ENCODE results near the gene CLASP1. TPM values are rescaled to one million over a fixed set of nuclear protein-coding genes. Genes with fewer than 3 reads are reported as not detected.
"Not testable (repeated sequence)": the region's sequence is repeated elsewhere in the genome, so short reads cannot be mapped to it uniquely, and the experiment has no call there.

Gene CLASP1
- polyA plus RNA-seq, 3 donors from 2014 or later: 7.4 to 46.8 (median 22.0) TPM

DNA sequence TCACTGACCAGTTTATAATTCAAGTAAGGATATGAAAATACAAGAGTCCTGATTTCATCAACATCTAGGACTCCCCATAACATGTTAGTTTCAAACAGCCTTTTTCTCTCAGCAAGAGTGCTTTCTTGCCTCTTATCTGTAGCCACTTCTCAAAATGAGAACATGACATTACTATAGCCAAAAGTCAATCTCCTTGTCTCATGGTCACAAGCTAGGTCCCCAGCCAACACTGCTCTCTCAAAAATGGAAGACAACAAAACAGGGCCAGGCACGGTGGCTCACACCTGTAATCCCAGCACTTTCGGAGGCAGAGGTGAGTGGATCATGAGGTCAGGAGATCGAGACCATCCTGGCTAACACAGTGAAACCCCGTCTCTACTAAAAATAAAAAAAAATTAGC is 15.8 kb downstream of the CLASP1 start:
- no peak overlapping the region for H3K4me3 Mint-ChIP-seq
- no peaks in the 10 kb centered on the region for H3K9me3 Mint-ChIP-seq
- H3K27me3 Mint-ChIP-seq (ENCODE audit: low read depth in 3 of 3): no peaks in the 10 kb centered on the region
- DNase-seq: no peak
- peak overlapping the region in 3 of 6 donors; percentile 31 to 43 (median 37) for H3K27ac Mint-ChIP-seq
- peaks cover 39 to 55% of the 10 kb centered on the region in 2 donors for H3K4me1 Mint-ChIP-seq
- peaks cover 0 to 8% (median 0%) of the 10 kb centered on the region in 3 donors for H3K36me3 Mint-ChIP-seq

DNA sequence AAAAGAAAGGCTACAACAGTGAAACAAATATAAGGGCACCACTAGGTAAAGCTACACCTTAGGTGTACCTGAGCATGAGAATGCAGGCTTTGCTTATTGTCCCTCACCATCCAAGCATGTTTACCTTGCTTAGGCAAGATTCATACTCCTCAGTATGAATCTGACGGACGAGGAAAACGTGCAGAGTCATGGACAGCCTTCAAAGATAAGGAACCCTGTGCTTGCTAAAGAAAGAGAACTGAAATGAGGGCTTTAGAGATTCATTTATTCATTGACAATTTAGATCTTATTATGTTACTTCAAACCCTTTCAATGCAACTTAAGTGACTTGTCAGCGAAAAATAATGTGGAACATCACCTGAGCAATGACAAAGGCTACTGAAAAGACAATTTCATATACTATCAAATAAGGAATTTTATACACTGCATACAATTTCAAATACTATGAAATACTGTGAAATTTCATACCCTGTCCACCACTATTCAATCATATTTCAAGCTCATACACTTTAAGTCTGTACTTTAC is 21.7 kb downstream of the CLASP1 start:
- H3K4me3 Mint-ChIP-seq: no peak overlapping the region
- H3K27ac Mint-ChIP-seq: peak overlapping the region in 1 of 6 donors; percentile 29
- no peak for DNase-seq
- H3K9me3 Mint-ChIP-seq: no peaks in the 10 kb centered on the region
- H3K4me1 Mint-ChIP-seq: peaks cover 20 to 49% of the 10 kb centered on the region in 2 donors
- no peaks in the 10 kb centered on the region for H3K27me3 Mint-ChIP-seq (ENCODE audit: low read depth in 3 of 3)
- H3K36me3 Mint-ChIP-seq: no peaks in the 10 kb centered on the region

DNA sequence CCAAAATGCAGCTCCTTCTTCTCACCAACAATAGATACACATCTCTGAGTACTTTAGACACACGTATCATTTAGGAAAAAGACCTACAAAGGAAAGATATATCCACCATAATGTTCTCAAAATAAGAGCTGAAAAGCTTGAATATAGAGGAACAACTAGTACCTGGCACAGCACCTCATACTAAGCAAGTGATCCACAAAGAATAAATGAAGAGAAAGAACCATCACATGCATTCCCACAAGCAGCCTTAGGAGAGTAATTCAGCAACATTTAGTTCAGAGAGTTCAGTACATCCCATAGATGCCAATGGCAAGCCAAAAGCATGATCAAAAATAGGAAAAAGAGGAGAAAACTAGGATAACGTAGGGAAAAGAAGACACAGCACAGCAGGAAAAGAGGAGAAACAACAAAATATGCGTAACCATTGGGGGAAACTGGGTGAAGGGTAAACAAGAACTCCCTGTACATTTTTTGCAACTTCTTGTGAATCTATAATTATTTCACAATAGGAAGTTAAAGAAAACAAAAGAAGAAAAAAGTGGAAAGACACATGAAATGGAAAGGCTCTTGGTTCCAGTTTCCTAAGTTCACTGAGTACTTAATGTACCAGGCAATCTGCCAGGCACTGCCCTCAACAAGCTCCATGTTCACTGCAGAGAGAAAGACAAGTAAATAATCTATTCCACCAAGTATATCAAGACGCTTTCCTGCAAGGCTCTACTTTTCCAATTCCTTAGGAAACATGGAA is 22.3 kb downstream of the CLASP1 start:
- no peak for DNase-seq
- peak overlapping the region in 2 of 6 donors; percentile 29 to 31 for H3K27ac Mint-ChIP-seq
- peaks cover 19 to 51% of the 10 kb centered on the region in 2 donors for H3K4me1 Mint-ChIP-seq
- H3K4me3 Mint-ChIP-seq: no peak overlapping the region
- no peaks in the 10 kb centered on the region for H3K36me3 Mint-ChIP-seq
- no peaks in the 10 kb centered on the region for H3K27me3 Mint-ChIP-seq (ENCODE audit: low read depth in 3 of 3)
- no peaks in the 10 kb centered on the region for H3K9me3 Mint-ChIP-seq

DNA sequence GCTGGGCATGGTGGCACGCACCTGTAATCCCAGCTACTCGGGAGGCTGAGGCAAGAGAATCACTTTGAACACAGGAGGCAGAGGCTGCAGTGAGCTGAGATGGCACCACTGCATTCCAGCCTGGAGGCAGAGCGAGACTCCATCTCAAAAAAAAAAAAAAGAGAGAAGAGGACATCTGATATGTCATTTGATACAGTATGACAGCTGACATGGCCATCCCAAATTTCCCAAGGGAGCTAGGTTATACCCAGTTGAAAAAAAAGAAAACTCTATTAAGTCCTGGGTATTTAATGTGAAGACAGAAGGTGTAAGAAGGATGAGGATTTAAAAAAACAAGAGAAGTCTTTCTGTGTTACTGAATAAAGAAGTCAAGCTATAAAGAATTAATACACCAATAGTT is 23.3 kb downstream of the CLASP1 start:
- H3K36me3 Mint-ChIP-seq: no peaks in the 10 kb centered on the region
- no peaks in the 10 kb centered on the region for H3K27me3 Mint-ChIP-seq (ENCODE audit: low read depth in 3 of 3)
- peaks cover 21 to 51% of the 10 kb centered on the region in 2 donors for H3K4me1 Mint-ChIP-seq
- H3K27ac Mint-ChIP-seq: no peak overlapping the region
- H3K4me3 Mint-ChIP-seq: no peak overlapping the region
- no peaks in the 10 kb centered on the region for H3K9me3 Mint-ChIP-seq
- DNase-seq: no peak

DNA sequence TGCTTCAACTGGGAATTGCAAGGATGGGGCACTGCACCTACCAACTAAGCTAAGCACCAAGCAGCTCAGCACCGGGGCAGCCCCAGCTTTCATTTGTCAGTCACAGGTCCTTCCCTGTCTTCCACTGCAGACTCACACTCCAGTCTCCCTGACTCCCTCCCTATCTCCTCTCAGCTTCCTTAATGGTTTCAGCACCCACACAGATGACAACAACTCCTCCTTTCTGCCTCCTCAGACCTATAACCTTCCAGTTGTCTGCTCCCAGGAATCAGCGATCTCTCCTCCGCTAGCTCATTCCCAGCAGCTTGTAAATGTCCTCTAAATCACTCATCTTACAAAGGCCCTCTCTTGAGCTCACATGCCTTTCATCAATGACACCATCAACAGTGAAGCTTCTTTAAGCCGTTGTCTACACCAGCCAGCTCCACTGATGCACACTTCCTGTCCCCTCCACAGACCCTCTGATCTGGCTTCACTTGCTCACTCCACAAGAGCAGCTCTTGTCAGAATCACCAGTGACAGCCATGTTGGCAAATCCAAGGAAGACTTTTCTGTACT is 32.1 kb downstream of the CLASP1 start:
- H3K4me1 Mint-ChIP-seq: peaks cover 14 to 18% of the 10 kb centered on the region in 2 donors
- H3K27ac Mint-ChIP-seq: no peak overlapping the region
- DNase-seq: no peak
- no peak overlapping the region for H3K4me3 Mint-ChIP-seq
- H3K9me3 Mint-ChIP-seq: peaks cover 0 to 2% (median 0%) of the 10 kb centered on the region in 6 donors
- H3K27me3 Mint-ChIP-seq (ENCODE audit: low read depth in 3 of 3): no peaks in the 10 kb centered on the region
- peaks cover 0 to 14% (median 8%) of the 10 kb centered on the region in 3 donors for H3K36me3 Mint-ChIP-seq

DNA sequence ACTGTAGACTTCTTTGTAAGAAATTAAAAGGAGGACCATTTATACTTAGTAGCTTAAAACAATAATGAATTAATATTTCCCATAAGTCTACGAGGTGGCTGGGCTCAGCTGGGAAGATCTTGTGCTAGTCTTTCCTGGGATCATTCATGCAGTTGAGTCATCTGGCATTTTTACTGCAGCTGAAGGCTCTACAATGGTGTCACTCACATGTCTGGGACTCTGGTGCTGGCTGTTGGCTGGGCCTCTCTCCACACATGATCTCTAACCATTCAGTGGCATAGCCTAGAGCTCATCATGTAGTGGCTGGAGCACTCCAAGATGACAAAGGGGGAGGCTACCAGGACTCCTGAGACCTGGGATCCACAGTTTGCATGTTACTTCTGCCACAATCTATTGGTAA is 35.5 kb downstream of the CLASP1 start:
- Mint-ChIP-seq H3K27me3 (ENCODE audit: low read depth in 3 of 3) (peaks cover 0 to 1% (median 0%) of the 10 kb centered on the region in 3 donors), H3K9me3 (peaks cover 0 to 2% (median 0%) of the 10 kb centered on the region in 6 donors), H3K4me1 (peaks cover 8 to 15% of the 10 kb centered on the region in 2 donors), H3K27ac (no peak overlapping the region), H3K36me3 (peaks cover 0 to 14% (median 8%) of the 10 kb centered on the region in 3 donors), H3K4me3 (no peak overlapping the region)
- DNase-seq: no peak

DNA sequence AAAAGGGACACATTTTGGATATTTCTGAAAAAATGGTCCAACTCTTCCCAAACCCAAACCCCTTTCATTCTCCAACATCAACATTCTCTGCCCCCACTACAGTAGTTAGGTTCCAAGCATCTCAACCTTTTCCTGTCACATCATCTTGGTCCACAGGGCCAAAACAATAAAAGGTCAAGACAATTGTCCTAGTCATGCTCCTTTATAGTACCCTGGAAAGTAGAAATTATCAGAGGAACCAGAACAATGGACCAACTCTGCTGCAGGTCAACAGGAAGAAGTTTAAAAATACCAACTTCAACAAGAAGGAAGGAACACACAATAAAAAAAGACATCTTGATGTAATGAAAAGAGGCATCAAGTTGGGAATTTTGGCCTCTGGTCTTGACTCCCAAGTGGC is 36.1 kb downstream of the CLASP1 start:
- no peak for DNase-seq
- no peak overlapping the region for H3K27ac Mint-ChIP-seq
- peaks cover 0 to 2% (median 0%) of the 10 kb centered on the region in 6 donors for H3K9me3 Mint-ChIP-seq
- H3K27me3 Mint-ChIP-seq (ENCODE audit: low read depth in 3 of 3): peaks cover 0 to 1% (median 0%) of the 10 kb centered on the region in 3 donors
- H3K4me1 Mint-ChIP-seq: peaks cover 7 to 15% of the 10 kb centered on the region in 2 donors
- peaks cover 0 to 14% (median 8%) of the 10 kb centered on the region in 3 donors for H3K36me3 Mint-ChIP-seq
- H3K4me3 Mint-ChIP-seq: no peak overlapping the region

DNA sequence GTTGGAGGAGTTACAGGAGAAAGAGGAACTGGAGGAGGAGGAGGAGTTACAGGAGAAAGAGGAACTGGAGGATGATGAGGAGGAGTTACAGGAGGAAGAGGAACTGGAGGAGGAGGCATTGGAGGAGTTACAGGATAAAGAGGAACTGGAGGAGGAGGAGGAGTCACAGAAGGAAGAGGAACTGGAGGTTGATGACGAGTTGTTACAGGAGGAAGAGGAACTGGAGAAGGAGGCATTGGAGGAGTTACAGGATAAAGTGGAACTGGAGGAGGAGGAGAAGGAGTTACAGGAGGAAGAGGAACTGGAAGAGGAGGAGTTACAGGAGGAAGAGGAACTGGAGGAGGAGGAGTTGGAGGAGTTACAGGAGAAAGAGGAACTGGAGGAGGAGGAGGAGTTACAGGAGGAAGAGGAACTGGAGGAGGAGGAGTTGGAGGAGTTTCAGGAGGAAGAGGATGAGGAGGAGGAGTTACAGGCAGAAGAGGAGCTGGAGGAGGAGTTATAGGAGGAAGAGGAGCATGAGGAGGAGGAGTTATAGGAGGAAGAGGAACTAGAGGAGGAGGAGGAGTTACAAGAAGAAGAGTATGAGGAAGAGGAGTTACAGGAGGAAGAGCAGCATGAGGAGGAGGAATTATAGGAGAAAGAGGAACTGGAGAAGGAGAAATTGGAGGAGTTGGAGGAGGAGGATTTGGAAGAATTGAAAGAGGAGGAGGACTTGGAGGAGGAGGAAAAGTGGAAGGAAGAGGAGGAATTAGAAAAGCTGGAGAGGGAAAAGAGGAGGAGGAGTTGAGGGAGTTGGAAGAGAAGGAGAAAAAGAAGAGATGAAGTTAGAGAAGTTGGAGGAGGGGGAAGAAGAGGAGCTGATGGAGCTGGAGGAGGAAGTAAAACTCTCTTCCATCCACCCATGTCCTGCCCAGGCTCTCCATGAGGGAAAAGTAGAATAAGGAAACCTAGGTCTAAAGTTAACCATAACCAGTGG is 37.2 kb downstream of the CLASP1 start:
- H3K9me3 Mint-ChIP-seq: peaks cover 0 to 2% (median 0%) of the 10 kb centered on the region in 6 donors
- H3K4me1 Mint-ChIP-seq: peaks cover 7 to 19% of the 10 kb centered on the region in 2 donors
- H3K36me3 Mint-ChIP-seq: peaks cover 0 to 14% (median 8%) of the 10 kb centered on the region in 3 donors
- H3K4me3 Mint-ChIP-seq: no peak overlapping the region
- peak overlapping the region in 1 of 6 donors; percentile 3 for H3K27ac Mint-ChIP-seq
- DNase-seq: no peak
- peaks cover 0 to 1% (median 0%) of the 10 kb centered on the region in 3 donors for H3K27me3 Mint-ChIP-seq (ENCODE audit: low read depth in 3 of 3)

DNA sequence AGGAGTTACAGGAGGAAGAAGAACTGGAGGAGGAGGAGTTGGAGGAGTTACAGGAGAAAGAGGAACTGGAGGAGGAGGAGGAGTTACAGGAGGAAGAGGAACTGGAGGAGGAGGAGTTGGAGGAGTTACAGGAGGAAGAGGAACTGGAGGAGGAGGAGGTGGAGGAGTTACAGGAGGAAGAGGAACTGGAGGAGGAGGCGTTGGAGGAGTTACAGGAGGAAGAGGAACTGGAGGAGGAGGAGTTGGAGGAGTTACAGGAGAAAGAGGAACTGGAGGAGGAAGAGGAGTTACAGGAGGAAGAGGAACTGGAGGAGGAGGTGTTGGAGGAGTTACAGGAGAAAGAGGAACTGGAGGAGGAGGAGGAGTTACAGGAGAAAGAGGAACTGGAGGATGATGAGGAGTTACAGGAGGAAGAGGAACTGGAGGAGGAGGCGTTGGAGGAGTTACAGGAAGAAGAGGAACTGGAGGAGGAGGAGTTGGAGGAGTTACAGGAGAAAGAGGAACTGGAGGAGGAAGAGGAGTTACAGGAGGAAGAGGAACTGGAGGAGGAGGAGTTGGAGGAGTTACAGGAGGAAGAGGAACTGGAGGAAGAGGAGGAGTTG is 38.1 kb downstream of the CLASP1 start:
- H3K27ac Mint-ChIP-seq; H3K4me3 Mint-ChIP-seq; H3K27me3 Mint-ChIP-seq (ENCODE audit: low read depth in 3 of 3); H3K9me3 Mint-ChIP-seq; DNase-seq: not testable (repeated sequence)
- H3K36me3 Mint-ChIP-seq: peaks cover 0 to 14% (median 8%) of the 10 kb centered on the region in 3 donors
- peaks cover 11 to 19% of the 10 kb centered on the region in 2 donors for H3K4me1 Mint-ChIP-seq

DNA sequence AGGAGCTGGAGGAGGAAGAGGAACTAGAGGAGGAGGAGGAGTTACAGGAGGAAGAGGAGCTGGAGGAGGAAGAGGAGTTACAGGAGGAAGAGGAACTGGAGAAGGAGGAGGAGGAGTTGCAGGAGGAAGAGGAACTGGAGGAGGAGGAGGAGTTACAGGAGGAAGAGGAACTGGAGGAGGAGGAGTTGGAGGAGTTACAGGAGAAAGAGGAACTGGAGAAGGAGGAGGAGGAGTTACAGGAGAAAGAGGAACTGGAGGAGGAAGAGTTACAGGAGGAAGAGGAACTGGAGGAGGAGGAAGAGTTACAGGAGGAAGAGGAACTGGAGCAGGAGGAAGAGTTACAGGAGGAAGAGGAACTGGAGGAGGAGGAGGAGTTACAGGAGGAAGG is 38.8 kb downstream of the CLASP1 start:
- not testable (repeated sequence) for H3K4me3 Mint-ChIP-seq; H3K9me3 Mint-ChIP-seq; H3K27me3 Mint-ChIP-seq (ENCODE audit: low read depth in 3 of 3); DNase-seq; H3K27ac Mint-ChIP-seq
- Mint-ChIP-seq H3K4me1 (peaks cover 18 to 22% of the 10 kb centered on the region in 2 donors), H3K36me3 (peaks cover 2 to 14% (median 8%) of the 10 kb centered on the region in 3 donors)

DNA sequence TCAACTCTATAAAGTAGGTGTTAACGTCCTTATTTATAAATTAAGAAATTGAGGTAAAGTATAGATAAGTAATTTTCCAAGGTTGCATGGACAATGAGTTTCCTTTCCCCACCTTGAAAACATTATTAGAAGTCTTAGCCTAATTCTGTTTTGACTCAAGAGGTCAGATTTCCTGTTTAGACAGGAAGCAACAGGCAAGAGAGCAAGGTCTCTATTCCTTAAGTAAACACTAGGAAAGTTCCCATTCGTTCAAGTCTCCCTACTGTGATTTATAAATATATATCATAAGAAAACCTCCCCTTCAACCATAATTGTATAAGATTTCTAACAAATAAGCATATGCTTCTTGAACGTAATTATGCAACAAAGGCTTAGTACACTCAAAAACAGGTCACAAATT is 40.3 kb downstream of the CLASP1 start:
- peaks cover 0 to 2% (median 0%) of the 10 kb centered on the region in 6 donors for H3K9me3 Mint-ChIP-seq
- H3K27me3 Mint-ChIP-seq (ENCODE audit: low read depth in 3 of 3): peaks cover 0 to 1% (median 0%) of the 10 kb centered on the region in 3 donors
- peaks cover 5 to 10% (median 8%) of the 10 kb centered on the region in 3 donors for H3K36me3 Mint-ChIP-seq
- H3K4me3 Mint-ChIP-seq: no peak overlapping the region
- peaks cover 22 to 27% of the 10 kb centered on the region in 2 donors for H3K4me1 Mint-ChIP-seq
- no peak for DNase-seq
- H3K27ac Mint-ChIP-seq: peak overlapping the region in 1 of 6 donors; percentile 37

DNA sequence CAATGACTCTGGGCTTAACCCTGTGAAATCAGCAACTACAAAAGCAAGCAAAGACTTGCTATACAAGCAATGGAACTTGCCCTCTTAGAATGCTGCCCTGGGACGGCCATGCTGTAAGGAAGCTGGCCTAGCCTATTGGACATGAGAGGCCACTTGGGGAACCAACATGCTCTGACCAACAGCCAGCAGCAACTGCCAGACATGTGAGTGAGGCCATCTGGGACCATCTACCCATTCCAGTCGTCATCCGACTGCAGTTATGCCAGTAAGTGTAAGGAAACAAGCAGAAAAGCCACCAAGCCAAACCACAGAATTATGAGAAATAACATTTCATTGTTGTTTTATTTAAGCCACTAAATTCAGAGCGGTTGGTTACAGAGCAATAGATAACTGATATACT is 40.9 kb downstream of the CLASP1 start:
- H3K4me3 Mint-ChIP-seq: no peak overlapping the region
- H3K27ac Mint-ChIP-seq: peak overlapping the region in 4 of 6 donors; percentile 26 to 68 (median 52)
- peaks cover 0 to 2% (median 0%) of the 10 kb centered on the region in 6 donors for H3K9me3 Mint-ChIP-seq
- peaks cover 0 to 1% (median 0%) of the 10 kb centered on the region in 3 donors for H3K27me3 Mint-ChIP-seq (ENCODE audit: low read depth in 3 of 3)
- DNase-seq: no peak
- peaks cover 27 to 28% of the 10 kb centered on the region in 2 donors for H3K4me1 Mint-ChIP-seq
- H3K36me3 Mint-ChIP-seq: peaks cover 5 to 8% (median 7%) of the 10 kb centered on the region in 3 donors

All from immature natural killer cell (primary cell).